K562 (cell line): ENCODE measurements around the gene KDM2B. TPM values are rescaled to one million over a fixed set of nuclear protein-coding genes. Genes with fewer than 3 reads are reported as not detected.

Source experiments
- C11orf30 ChIP-seq: fragments of 450-650 bp; IDR thresholded peaks from 2 replicates; pipeline ENCODE4 v1.6.1; 2016; ENCODE audit warnings: low read depth, mild to moderate bottlenecking
- HNRNPUL1 ChIP-seq: fragments of 200-400 bp; formaldehyde crosslinking; IDR thresholded peaks from 2 replicates; pipeline ENCODE4 v1.6.1; 2017; ENCODE audit warnings: low read length
- RBBP5 ChIP-seq: fragments of 200-600 bp; sonication (generic); IDR thresholded peaks from 2 replicates; pipeline ENCODE4 v1.6.1; 2012; ENCODE audit warnings: borderline replicate concordance, mild to moderate bottlenecking, low read length, control low read depth, inconsistent platforms; ENCODE audit not compliant: insufficient read depth, poor library complexity, severe bottlenecking
- TEAD1 ChIP-seq, 2 experiments: fragments of 450-650 bp in 1 of 2; sonication (generic) in 1 of 2; formaldehyde crosslinking; IDR thresholded peaks; 2 replicates each; pipeline versions ENCODE4 v1.4.0 to v1.8.0; 2020 to 2022; ENCODE audit warnings: mild to moderate bottlenecking in 2 of 2, missing genetic modification reagents in 1 of 2
- TEAD4 ChIP-seq, 2 experiments: sonication (generic) in 1 of 2; formaldehyde crosslinking in 1 of 2; IDR thresholded peaks; 2 replicates each; pipeline versions ENCODE4 v1.6.1 to v1.8.0; 2012 to 2022; ENCODE audit warnings: borderline replicate concordance in 1 of 2, inconsistent platforms in 1 of 2, low read length in 1 of 2, mild to moderate bottlenecking in 1 of 2, missing genetic modification reagents in 1 of 2
- ZNF121 ChIP-seq: sonication (generic); formaldehyde crosslinking; conservative IDR thresholded peaks from 2 replicates; pipeline ENCODE4 v1.8.0; 2022; ENCODE audit warnings: missing genetic modification reagents
- ZNF395 ChIP-seq: fragments of 200-800 bp; sonication (Bioruptor generic); IDR thresholded peaks from 2 replicates; pipeline ENCODE4 v1.6.1; 2017; ENCODE audit warnings: missing genetic modification characterization, missing compliant biosample characterization
- polyA plus RNA-seq, 8 experiments: library from polyadenylated mRNA; depleted of rRNA in 4 of 8; stranded (reverse) in 5 of 8; unstranded in 3 of 8; fragments of >200 nt; fragmentation: Nextera tagmentation in 2 of 8; fragmentation: Illumina TruSeq in 1 of 8; extraction: Ambion mirVana in 2 of 8; extraction: Trizol in 1 of 8; gene quantifications; 2 replicates each; pipeline versions ENCODE4 v1.2.1 to v1.2.3, GENCODE V29; 2011 to 2014; ENCODE audit warnings: inconsistent platforms in 1 of 8, missing spikeins in 1 of 8
- total RNA-seq, 7 experiments: library from RNA; depleted of rRNA in 6 of 7; stranded (reverse); fragments of >200 nt in 6 of 7; fragmentation: Illumina TruSeq in 2 of 7; extraction: Trizol in 2 of 7; gene quantifications; 2 replicates each; pipeline versions ENCODE4 v1.2.1 to v1.2.3, GENCODE V29; 2011 to 2021; ENCODE audit warnings: low replicate concordance in 1 of 7
- TF ChIP-seq, protein P1 (sequence below): sonication (generic); formaldehyde crosslinking; IDR thresholded peaks from 2 replicates; pipeline ENCODE4 v1.8.0; 2022; ENCODE audit warnings: mild to moderate bottlenecking, missing genetic modification reagents
- TF ChIP-seq, protein P2 (sequence below): fragments of 450-650 bp; formaldehyde crosslinking; IDR thresholded peaks from 2 replicates; pipeline ENCODE4 v1.4.0; 2022; ENCODE audit warnings: missing genetic modification characterization
- TF ChIP-seq, protein P3 (sequence below), 2 experiments: fragments of 450-650 bp in 1 of 2; sonication (generic) in 1 of 2; formaldehyde crosslinking in 1 of 2; IDR thresholded peaks; 2 replicates each; pipeline versions ENCODE4 v1.7.1 to v1.9.0; 2016 to 2022; ENCODE audit warnings: inconsistent platforms in 1 of 2, mild to moderate bottlenecking in 1 of 2, missing genetic modification reagents in 1 of 2

Gene KDM2B
- total and polyA plus RNA-seq, 9 of the 15 experiments (the other 6 are each of a cell fraction or from before 2014, with no cell fraction given), result 7.4 to 50.5 (median 22.5) TPM

DNA sequence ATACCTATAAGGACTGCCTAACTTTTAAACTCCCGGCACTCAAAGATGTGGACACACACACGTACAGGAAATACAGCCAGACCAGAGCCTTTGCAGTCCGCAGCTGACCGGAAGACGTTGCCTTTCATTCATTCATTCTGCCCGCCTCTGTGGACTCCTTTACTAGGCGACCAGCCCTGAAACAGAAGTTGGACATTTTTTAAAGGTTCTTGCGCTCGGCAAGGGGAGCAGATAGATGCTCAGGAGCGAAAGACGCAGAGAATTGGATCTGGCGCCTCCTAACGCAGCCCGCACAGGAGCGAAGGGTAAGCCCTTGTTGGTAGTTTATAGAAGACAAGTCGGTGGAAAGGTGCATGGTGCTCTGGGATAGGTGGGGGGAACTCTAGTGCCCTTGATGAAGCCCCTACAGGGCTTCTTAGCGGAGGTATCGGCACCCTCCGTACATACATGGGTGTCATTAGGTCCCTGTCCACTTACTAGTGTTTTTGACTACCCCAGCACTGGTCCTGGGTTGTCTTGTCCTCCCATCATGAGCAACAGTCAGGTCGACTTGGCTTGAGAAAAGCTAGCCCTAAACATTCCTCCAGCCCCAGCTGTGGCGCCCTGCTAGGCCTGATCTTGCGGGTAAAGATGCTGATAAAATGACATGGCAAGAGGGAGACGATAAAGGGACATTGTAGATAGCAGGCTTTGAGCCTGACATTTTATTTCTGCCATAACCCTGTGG, at the start of gene KDM2B (continued):
- TF ChIP-seq ZNF121 (CRISPR knock-in tag) (no peak), TEAD4 (IDR thresholded peaks at IDR 0.05; ENCODE audit: low read length) (peak; percentile 62), TEAD4 (CRISPR knock-in tag; IDR thresholded peaks at IDR 0.05; ENCODE audit: borderline replicate concordance) (no peak), ZNF395 (0 out of 2 replicates have a peak, but pooled peaks have one; percentile 26), TEAD1 (CRISPR knock-in tag; IDR thresholded peaks at IDR 0.05) (0 out of 4 replicates have a peak, but pooled peaks of 1 of the 2 experiments have one; percentile 44), RBBP5 (peak; percentile 27), HNRNPUL1 (0 out of 2 replicates have a peak, but pooled peaks have one; percentile 14), C11orf30 (peak; percentile 30; the same call in 1 of the 2 replicates)
- TF ChIP-seq, protein P1, sequence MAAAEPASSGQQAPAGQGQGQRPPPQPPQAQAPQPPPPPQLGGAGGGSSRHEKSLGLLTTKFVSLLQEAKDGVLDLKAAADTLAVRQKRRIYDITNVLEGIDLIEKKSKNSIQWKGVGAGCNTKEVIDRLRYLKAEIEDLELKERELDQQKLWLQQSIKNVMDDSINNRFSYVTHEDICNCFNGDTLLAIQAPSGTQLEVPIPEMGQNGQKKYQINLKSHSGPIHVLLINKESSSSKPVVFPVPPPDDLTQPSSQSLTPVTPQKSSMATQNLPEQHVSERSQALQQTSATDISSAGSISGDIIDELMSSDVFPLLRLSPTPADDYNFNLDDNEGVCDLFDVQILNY (CRISPR knock-in tag), result no peak
- TF ChIP-seq, protein P2, sequence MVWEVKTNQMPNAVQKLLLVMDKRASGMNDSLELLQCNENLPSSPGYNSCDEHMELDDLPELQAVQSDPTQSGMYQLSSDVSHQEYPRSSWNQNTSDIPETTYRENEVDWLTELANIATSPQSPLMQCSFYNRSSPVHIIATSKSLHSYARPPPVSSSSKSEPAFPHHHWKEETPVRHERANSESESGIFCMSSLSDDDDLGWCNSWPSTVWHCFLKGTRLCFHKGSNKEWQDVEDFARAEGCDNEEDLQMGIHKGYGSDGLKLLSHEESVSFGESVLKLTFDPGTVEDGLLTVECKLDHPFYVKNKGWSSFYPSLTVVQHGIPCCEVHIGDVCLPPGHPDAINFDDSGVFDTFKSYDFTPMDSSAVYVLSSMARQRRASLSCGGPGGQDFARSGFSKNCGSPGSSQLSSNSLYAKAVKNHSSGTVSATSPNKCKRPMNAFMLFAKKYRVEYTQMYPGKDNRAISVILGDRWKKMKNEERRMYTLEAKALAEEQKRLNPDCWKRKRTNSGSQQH (CRISPR knock-in tag), result peak; percentile 85
- TF ChIP-seq, protein P3, sequence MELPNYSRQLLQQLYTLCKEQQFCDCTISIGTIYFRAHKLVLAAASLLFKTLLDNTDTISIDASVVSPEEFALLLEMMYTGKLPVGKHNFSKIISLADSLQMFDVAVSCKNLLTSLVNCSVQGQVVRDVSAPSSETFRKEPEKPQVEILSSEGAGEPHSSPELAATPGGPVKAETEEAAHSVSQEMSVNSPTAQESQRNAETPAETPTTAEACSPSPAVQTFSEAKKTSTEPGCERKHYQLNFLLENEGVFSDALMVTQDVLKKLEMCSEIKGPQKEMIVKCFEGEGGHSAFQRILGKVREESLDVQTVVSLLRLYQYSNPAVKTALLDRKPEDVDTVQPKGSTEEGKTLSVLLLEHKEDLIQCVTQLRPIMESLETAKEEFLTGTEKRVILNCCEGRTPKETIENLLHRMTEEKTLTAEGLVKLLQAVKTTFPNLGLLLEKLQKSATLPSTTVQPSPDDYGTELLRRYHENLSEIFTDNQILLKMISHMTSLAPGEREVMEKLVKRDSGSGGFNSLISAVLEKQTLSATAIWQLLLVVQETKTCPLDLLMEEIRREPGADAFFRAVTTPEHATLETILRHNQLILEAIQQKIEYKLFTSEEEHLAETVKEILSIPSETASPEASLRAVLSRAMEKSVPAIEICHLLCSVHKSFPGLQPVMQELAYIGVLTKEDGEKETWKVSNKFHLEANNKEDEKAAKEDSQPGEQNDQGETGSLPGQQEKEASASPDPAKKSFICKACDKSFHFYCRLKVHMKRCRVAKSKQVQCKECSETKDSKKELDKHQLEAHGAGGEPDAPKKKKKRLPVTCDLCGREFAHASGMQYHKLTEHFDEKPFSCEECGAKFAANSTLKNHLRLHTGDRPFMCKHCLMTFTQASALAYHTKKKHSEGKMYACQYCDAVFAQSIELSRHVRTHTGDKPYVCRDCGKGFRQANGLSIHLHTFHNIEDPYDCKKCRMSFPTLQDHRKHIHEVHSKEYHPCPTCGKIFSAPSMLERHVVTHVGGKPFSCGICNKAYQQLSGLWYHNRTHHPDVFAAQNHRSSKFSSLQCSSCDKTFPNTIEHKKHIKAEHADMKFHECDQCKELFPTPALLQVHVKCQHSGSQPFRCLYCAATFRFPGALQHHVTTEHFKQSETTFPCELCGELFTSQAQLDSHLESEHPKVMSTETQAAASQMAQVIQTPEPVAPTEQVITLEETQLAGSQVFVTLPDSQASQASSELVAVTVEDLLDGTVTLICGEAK (IDR thresholded peaks at IDR 0.05), result peak; percentile 71
- TF ChIP-seq, protein P3 (CRISPR knock-in tag; IDR thresholded peaks at IDR 0.05), result no peak
